Sigmoid colon (tissue), 3 donors: Measurements from ENCODE around the gene PPIC.

ENCODE experiments used
- POLR2A ChIP-seq, 2 donors: fragments of 450-650 bp; IDR thresholded peaks; one replicate each; pipeline ENCODE4 v1.6.1; 2016; ENCODE audit warnings: antibody characterized with exemption in 2 of 2, mild to moderate bottlenecking in 2 of 2, moderate library complexity in 2 of 2
- TF ChIP-seq, protein P1 (sequence below), 4 experiments: fragments of 450-650 bp in 3 of 4; fragments of 200-600 bp in 1 of 4; IDR thresholded peaks; one replicate each; pipeline ENCODE4 v1.5.1; 2016 to 2019; ENCODE audit warnings: antibody characterized with exemption in 4 of 4, mild to moderate bottlenecking in 3 of 4, moderate library complexity in 2 of 4

DNA sequence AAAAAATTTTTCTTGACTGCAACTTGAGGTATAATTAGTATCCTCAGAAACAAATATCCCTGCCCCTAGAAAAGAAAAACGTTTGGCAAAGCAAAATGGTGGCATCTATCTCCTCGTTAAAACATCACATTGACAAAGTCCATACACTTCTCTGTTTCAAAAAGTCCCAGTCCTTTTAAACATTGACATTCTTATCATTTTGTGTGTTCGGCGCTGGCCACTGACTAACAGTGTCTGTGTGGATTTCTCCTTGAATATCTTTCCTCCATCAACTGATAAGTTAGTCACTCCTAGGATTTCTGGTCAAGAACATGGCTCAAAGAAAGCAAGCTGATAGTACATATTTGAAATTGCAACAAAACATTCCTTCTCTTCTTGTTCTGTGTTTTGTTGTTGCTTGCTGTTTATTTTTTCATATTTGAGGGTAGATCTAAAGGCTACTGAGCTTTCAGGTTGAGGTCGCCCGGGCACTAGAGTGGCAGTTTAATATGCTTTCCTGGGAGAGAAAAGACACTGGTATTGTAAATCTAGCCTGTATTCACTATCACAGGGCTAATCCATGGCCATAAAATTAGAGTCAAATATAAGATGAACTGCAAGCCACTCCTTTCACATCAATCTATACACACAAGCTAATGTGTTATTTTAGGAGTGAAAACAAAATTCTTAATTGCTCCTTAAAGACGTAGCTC lies 8.5 kb upstream of the PPIC start:
- TF ChIP-seq POLR2A (IDR thresholded peaks at IDR 0.05), result no peak
- TF ChIP-seq, protein P1, sequence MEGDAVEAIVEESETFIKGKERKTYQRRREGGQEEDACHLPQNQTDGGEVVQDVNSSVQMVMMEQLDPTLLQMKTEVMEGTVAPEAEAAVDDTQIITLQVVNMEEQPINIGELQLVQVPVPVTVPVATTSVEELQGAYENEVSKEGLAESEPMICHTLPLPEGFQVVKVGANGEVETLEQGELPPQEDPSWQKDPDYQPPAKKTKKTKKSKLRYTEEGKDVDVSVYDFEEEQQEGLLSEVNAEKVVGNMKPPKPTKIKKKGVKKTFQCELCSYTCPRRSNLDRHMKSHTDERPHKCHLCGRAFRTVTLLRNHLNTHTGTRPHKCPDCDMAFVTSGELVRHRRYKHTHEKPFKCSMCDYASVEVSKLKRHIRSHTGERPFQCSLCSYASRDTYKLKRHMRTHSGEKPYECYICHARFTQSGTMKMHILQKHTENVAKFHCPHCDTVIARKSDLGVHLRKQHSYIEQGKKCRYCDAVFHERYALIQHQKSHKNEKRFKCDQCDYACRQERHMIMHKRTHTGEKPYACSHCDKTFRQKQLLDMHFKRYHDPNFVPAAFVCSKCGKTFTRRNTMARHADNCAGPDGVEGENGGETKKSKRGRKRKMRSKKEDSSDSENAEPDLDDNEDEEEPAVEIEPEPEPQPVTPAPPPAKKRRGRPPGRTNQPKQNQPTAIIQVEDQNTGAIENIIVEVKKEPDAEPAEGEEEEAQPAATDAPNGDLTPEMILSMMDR (IDR thresholded peaks at IDR 0.05), result no peak
